ENCODE data around the gene MSI2.

The MSI2 gene

DNA sequence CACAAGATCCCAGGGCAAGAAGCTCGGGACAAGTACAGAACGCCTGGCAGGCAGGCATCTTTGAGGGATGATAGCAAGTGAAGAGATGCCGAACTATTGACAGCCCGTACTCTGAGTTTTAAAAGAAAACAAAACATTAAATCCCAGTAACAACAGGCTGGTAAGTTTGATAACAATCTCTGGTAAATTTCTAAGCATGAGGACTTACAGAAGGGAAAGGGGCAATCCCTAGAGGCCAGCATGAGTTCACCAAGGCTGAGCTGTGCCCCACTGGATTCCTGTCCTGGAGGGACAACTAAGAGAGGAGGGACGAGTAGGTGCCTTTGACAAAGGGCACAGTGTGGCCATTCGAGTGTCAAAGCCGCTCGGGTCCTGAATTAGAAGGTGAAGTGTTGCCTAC, 462.6 kb downstream of the MSI2 start:
- in situ Hi-C loops (cut with MboI; ENCODE audit: low sequenced_read_pairs): no loop called here

- in situ Hi-C loops (cut with MboI; ENCODE audit: low sequenced_read_pairs): no loop called here
Observed at GRCh38 chr17:57720386-57721035, 464.2 kb downstream of the MSI2 start.

DNA sequence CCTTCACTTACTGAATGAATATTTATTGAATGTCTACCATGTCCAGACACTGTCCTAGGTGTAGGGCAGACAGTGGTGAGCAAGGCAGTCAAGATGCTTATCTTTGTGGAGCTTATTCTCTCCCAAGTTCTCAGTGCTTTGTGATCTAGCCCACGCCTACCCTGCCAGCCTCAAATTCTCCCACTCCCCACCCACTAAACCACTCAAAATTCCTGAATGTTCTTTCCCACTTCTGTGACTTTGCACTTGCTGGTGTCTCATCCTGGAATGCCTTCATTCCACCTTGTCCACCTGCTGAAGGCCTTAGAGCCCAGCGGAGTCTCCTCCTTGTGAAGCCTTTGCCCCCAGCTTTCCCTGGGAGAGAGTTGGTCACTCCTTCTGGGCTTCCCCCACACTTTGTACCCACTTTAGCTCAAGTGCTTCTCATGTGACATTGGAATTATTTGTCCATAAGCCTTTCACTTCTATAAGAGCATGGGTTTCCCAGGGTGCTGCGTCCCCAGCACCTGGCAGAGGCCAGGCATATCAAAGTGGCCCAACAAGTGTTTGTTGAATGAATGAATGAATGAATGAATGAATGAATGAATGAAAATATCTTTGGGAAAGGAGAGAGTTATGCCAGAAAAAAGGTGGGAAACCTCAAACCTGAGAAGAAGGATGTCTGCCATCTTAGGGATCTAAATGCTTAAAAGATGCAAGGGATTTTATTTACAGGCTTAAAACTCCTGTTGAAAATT, 465.8 kb downstream of the MSI2 start:
- in situ Hi-C loops (cut with MboI; ENCODE audit: low sequenced_read_pairs): no loop called here

- in situ Hi-C loops (cut with MboI; ENCODE audit: low sequenced_read_pairs): no loop called here
Observed at GRCh38 chr17:57722704-57723043, 466.4 kb downstream of the MSI2 start.

DNA sequence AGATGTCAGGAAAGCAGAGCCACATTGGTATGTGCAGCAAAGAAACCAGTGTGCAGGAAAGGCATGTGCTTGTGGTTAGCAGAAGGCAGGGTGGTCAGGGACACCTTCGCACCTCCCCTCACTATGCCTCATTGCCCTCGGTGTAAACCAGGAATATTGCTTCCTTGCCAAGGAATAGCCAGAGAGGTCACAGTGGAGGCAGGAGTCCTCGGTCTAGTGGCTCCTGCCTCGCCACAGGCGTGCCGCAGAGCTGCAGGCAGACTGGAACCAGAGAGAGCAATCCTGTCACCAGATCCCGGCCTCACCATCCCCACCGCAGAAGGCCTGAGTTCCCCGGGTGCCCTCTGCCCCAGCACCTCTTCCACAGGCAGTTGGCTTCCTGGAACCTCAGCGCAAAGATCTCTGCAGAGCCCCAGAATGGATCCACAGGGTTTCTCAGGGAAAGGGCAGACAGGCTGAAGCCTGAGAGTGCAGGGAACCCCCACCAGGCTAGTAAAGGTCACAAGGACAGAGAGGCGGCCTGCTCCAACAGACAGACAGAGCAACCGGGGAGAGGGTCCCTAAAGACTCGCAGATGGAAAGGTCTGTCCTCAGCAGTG, 467.2 kb downstream of the MSI2 start:
- in situ Hi-C loops (cut with MboI; ENCODE audit: low sequenced_read_pairs): no loop called here

- in situ Hi-C loops (cut with MboI; ENCODE audit: low sequenced_read_pairs): no loop called here
Observed at GRCh38 chr17:57724026-57724728, 467.9 kb downstream of the MSI2 start.

- in situ Hi-C loops (cut with MboI; ENCODE audit: low sequenced_read_pairs): no loop called here
Observed at GRCh38 chr17:57724729-57725125, 468.4 kb downstream of the MSI2 start.

DNA sequence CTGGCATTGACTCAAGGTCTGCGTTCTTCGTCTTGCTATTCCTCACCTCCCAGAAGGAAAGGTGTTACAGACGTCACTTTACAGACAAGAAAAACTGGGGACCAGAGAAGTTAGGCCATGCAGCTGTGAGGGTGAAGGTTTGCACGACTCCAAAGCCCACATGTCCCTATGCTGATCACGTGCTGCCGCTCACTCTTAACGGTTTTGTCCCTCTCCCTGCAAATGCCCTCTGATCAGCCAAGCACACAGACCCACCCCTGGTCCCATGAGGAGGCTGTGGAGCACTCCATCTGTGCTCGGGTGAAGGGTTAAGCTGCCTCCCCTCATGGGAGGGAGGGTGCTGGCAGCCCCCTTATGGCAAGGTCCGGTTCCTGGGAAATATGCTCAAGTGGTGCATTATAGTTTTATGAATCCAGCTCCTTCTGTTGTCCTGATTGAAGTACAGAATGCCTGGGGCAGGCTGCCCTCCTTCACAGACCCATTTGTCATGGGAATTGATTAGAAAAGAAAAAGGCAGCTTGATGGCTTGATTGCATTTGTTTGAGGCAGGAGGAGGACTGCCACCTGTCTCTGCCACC, 470.0 kb downstream of the MSI2 start:
- in situ Hi-C loops (cut with MboI; ENCODE audit: low sequenced_read_pairs): no loop called here

DNA sequence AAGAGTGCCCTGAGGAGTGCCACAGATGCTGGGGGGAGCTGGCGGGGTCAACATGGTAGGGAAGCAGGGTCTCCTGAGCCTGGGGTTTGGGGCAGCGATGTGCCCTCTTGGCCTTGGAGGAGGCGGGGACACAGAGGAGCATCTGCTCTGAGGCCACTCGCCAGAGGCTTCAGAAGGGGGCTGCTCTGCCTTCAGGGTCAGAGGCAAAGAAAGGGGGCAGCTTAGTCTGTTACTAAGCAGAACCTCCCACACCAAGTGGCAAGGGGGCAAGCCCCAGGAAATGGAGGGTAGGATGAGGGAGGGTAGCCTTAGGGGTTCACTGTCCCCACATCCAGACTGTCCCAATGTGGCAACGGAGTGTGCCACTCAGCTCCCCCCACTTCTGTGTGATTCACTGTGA, 470.5 kb downstream of the MSI2 start:
- in situ Hi-C loops (cut with MboI; ENCODE audit: low sequenced_read_pairs): no loop called here

DNA sequence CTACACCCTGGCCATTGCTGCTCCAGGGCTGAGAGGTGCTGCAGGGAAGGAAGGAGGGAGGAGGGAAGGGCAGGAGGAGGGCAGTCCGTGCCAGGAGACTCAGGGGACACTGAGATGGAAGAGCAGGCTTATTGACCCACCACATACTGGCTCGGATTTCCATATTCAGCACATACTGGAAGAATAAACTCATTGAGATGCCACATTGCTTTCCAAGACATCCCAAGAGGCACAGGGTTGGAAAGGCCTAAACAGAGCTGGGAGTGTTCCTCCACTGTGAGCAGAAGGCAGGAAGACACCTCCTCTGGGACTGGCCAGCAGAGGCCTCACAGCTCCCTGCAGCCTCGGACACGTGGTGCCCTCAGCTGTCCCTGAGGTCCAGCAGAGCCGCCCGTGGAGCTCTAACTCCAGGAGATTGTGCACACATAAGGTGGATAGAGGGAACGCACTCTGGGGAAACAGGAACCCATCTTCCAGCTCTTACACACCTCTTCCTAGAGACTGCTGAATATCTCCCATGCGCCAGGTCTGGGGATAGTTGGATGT, 471.4 kb downstream of the MSI2 start:
- in situ Hi-C loops (cut with MboI; ENCODE audit: low sequenced_read_pairs): no loop called here

GRCh38 chr17:57730026-57730701, 473.8 kb downstream of the MSI2 start:
- in situ Hi-C loops (cut with MboI; ENCODE audit: low sequenced_read_pairs): no loop called here

GRCh38 chr17:57732062-57732461, 475.7 kb downstream of the MSI2 start:
- in situ Hi-C loops (cut with MboI; ENCODE audit: low sequenced_read_pairs): no loop called here

- in situ Hi-C loops (cut with MboI; ENCODE audit: low sequenced_read_pairs): no loop called here
Observed at GRCh38 chr17:57733085-57733484, 476.8 kb downstream of the MSI2 start.

Measured in HL-60/S4 treated with retinoic acid at 250 ng/mL for 4 days and 3 days (cell line).